GM19193 (cell line): ENCODE data around the gene SEL1L.
A peak's percentile ranks its signal among the peaks of the same experiment; 100 is the strongest.

Source experiments
- POLR2A ChIP-seq: IDR thresholded peaks from 4 replicates; pipeline ENCODE4 v1.6.1; 2011; ENCODE audit not compliant: insufficient read depth, insufficient read length; ENCODE audit errors: extremely low read depth

SEL1L gene

DNA sequence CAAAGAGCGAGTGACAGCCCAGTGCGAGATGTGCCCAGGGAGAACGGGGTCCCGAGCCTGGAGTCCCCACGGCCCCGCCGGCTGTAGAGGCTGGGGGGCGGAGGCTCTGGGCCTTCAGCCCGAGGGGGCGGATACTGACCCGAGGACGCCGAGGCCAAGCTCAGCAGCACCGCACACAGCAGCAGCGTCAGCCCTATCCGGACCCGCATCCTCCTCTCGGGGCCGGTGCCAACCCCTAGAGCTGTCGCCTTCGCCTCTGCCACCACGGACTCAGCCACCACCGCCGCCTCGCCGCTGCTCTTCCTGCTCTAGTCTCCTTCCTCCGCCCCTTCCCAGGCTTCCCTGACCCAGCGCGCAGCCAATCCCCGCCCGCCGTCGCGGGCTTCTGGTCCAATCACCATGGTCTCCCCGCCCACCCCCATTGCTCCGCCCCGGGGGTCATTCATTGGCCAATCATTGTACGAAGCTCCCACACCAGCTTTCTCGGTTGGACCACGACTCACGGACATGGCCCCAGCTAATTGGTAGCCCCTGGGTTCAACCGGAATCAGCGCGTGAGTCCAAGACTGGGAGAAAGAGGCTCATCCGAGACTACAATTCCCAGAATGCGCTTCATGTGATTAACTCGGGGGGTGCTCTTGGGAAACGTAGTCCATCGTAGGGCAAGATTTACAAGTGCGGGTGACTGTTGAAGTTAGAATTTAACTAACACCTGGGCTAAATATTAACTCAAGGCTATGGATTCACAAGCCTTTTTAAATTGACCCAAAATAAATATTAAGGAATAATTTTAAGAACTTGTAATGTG, at the start of gene SEL1L:
Gene SEL1L (minus strand): TSS at position 318 of the 808 bp plus-strand sequence. CDS start 109 bp downstream, at position 209.
- peak; percentile 90 for TF ChIP-seq POLR2A

DNA sequence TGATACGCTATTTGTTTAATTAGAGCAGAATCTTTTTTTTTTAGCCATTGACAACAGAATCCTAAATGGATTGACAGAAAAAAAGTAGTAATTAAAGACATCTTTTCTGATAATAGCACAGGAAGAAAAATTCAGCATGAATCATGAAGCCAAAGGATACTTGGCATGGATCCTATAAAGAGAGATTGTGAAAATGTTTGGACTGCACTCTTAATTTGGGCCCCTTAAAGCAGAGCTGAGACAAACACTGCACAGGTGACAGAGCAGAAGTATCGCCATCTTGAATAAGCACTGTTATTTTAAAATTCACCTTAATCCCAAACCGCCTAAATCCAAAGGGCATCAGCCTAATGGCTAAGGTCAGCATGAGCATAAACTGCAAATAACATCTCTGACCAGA, 48.8 kb upstream of the SEL1L start:
- no peak for TF ChIP-seq POLR2A

DNA sequence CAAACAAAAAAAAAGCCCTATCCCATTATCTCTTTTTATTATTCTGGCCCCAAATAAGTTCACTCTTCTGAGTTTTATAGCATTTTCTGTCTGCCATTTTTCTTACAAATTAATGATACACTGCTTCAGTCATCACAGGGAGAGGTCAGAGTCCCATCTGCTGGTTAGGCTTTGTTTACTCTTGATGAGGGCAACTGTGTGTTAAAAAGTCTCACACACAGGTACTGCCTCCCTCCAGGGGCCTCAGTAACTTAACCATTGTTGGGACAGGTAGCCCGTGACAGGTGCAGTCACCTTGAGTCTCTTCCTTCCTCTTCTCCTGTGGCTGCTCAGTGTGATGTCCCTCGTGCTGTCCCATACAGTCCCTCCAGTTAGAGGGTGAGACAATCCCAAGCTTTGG, 45.5 kb upstream of the SEL1L start:
- no peak for TF ChIP-seq POLR2A

DNA sequence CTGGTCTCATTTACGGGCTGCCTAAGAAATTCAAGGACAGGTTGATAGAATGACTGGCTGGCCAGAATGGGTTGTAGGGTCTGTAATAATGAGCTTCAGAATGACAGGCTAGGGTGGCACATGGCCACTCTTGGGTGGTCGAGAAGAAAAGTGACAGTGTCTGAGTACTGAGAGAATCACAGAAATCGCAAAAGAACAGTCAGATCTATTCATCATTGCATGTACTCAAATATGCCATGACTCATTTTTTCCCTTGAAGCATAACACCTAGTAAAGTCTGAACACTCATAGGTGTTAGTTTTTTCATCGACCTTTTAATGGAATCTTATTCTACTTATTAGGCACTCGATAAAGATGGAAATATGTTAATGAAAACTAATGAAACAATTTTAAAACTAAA, 37.8 kb upstream of the SEL1L start:
- TF ChIP-seq POLR2A = no peak

DNA sequence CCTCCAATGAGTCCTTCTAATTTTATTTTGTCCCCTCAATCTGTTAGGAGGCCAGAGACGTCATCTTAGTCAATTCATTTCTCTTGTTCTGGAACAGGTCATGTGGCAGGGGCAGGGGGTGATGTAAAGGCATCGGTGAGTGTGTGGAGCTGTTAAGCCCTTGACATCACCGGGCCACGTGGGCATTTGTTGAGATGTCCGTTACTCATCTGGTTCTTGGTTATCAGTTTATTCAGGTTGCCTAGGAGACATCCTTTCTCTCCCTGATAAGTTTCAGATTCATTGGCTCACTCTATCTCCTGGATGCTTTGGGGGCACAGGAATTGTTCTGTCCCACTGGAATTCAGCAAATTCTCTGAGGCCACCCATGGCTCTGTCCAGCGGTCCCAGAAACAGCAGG, 33.6 kb upstream of the SEL1L start:
- TF ChIP-seq POLR2A = no peak

DNA sequence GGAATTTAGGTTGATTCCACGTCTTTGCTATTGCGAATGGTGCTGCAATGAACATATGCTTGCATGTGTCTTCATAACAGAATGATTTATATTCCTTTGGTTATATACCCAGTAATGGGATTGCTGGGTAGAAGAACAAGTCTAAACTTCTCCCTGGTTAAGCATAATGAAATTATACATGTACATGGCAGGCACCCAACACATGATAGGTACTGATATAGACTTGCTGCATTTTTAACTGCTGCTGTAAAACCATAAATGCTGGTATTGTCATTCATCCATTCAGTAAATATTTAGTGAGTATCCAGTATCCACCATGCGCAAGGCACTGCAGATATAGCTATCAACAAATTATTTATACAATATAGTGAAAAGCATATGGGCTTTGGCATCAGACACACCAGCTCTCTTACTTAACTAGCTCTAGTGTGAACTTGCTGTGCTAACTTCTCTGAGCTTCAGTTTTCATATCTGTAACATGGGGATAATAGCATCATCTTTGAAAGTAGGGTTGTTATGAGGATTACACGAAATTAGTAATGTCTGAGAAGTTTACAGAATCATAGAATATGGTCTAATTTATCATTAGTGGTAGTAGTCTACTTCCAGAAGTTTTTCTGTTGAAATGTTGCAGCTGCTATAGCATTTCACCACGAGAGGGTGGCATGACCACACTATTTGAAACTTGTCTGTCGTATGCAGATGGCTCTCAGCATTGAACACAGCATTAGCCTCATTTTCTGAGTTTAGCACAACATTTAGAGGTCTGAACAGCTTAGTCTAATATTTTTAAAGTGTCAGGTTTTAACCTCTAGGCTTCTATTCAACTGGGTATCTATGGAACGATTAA, 32.0 kb upstream of the SEL1L start:
- TF ChIP-seq POLR2A = no peak

DNA sequence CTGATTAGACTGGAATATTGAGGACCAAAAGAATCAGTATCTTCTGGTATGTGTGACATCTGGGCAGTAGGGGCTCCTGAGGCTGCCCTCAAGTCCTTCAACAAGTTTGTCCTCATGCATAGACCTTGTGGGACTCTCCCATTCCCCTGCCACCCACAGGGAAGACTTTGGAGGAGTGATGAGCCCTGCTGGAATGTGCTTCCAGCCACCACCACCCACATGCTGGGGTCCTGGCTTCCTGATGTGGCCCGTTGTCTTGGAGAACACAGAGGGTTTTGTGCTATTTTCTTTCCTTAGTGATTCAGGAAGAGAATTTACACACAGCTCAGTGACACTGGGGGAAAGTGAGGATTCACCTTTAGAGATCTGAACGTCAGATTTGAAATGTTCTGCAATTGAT, 29.2 kb upstream of the SEL1L start:
- no peak for TF ChIP-seq POLR2A

DNA sequence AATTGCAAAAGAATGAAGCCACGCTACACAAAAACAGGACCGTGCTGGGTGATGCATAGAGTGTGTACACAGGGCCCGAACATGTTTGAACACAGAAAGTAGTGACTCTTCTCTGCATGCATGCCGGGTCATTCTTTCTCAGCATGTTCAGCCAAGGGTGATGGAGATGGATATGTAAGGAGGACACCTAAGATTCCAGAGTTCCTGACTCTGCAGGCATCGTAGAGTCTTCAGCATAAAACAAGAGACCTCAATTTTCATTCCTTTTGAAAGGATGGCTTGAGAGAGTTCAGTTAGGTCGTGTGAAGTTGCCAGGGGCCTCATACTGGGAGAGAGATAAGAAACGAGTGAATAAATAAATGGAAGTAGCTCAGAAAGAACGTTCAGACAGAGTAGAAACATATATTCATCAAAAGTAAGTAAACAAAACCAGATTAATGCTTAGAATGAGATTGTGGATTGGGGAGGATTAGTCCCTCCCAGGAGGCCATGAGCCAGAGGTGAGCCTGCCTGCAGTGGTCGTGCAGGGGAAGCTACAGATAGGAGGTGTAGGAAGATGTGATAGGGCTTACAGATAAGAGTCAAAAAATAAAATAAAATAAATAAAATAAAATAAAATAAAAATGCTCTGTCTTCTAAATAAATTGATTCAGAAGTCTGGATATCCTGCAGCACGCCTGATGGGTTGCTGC, 27.6 kb upstream of the SEL1L start:
- no peak for TF ChIP-seq POLR2A

DNA sequence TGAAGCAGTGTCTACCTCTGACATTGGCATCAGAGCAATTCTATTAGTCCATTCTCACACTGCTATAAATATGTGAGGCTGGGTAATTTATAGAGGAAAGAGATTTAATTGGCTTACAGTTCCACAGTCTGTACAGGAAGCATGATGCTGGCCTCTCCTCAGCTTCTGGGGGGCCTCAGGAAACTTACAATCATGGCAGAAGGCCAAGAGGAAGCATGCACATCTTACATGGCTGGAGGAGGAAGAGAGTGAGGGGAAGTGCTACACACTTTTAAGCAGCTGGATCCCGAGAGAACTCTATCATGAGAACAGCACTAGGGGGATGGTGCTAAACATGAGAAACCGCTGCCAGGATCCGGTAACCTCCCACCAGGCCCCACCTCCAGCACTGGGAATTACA, 25.7 kb upstream of the SEL1L start:
- TF ChIP-seq POLR2A = no peak

DNA sequence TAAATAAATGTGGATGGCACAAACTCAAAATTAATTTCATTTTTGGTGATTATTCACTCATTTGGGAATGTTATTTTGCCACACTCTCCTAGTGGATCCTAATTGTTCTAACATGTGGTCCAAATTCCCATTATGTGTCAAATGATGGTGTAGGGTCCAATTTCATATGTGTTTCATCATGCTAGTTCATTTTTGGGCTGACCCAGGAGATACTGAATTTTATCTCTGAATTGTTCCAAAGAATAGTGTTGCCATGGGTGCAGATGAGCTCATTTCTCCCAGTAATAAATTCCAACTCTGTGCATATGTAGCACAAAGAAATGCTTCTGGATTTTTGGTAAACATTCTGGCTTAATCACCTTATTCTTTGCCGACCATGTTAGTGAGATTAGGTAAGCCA, 23.5 kb upstream of the SEL1L start:
- TF ChIP-seq POLR2A = no peak

DNA sequence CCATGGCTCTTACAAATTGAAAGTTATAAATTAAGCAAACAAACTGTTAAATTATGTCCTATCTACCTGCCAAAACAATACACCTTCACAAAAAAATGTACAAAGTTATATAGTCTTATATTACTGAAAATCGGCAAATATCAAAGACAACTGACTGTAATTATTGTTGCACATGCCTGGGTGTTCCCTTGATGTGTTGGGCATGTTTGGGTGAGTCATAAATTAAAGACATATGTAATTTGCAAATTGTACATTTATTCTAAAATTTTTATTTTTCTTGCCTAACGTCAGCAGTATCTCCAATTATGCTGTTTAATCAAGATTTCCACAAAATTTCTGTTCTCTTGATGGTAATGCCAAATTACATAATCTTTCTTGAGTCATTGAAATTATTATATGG, 22.0 kb upstream of the SEL1L start:
- no peak for TF ChIP-seq POLR2A

DNA sequence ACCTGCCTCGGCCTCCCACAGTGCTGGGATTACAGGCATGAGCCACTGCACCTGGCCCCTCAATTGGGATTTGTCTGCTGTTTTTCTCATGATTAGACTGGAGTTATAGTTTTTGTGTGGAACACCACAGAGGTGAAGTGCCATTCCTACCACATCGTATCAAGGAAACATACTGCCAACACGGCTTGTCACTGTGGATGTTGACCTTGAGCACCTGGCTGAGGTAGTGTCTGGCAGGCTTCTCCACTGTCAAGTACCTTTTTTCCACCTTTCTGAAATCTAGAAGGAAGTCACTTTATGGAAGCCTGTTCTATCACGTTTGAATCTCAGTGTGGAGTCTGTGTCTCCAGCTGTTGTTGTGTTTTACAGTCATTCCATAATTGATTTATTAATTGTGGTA, 21.4 kb upstream of the SEL1L start:
- TF ChIP-seq POLR2A = no peak

DNA sequence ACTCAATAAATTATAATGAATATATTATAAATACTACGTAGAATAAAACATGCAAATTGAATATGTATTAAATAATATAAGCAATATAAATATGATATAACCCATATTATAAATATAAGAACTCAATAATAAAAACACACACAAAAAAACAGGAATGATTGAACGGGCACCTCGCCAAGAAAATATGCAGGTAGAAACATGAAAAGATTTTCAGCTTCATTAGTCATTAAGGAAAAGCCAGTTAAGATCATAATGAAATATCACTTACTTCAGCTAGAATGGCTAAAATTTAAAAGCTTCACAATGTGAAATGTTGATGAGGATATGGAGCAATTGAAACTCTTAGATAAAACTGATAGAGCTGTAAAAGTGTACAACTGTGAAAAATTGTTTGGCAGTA, 17.8 kb upstream of the SEL1L start:
- TF ChIP-seq POLR2A = no peak

DNA sequence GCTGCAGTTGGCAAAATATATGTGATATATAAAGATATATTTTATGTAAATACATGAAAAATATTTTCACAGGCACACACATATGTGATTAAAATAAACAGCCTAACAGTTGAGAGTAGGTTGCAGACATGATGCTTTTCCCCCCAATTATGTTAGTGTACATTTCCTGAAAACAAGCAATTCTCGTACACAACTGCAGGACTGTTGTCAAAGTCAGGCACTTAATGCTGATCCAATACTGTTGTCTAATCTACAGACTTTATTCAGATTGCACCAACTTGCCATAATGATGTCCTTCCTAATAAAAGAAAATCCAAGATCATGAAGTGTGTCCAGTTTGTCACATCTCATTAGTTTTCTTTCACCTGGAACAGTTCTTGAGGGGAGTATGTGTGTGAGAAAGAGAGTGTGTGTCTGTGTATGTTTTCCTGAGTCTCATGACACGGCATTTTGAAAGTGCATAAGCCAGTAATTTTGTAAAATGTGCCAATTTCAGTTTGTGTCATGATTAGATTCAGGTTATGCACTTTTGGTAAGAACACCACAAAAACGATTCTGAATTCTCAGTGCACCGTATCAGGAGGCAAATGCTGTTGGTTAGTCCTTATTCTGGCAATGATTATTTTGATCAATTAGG, 16.5 kb upstream of the SEL1L start:
- TF ChIP-seq POLR2A = no peak

DNA sequence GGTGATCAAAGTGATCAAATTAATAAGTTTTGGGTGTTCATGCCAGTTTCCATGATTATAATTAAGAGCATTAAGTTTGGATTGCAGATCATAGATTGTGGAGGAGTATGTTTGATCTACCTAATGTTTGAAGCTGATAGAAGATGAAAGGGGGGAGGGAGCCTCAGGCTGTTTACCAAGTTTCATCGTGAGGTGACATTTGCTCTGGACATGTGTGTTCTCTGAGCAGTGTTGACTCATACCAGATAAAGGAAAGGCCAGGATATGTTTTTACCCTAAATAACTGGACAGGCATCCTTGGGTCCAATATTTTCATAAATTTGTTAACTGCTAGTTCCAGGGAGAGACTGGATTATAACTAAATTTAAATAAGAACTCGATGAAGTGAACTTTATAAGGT, 3.5 kb upstream of the SEL1L start:
- TF ChIP-seq POLR2A = no peak
